Measurements from ENCODE around the gene CNPY4. TPM values are rescaled to one million over a fixed set of nuclear protein-coding genes. Genes with fewer than 3 reads are reported as not detected.
"Not testable (repeated sequence)": the region's sequence is repeated elsewhere in the genome, so short reads cannot be mapped to it uniquely, and the experiment has no call there.

The CNPY4 gene
- total RNA-seq, 1 donor from 2014 or later, result 21.1 TPM

GRCh38 chr7:100130608-100131453 lies 11.4 kb downstream of the CNPY4 start:
- no peak for ATAC-seq
- intact Hi-C loops (cut with DNase I), result loop anchor here (10.0 kb wide), 1 partner anchor 74 kb away; no protein-coding TSS in a partner anchor

GRCh38 chr7:100132126-100132525 lies 12.7 kb downstream of the CNPY4 start:
- no peak for DNase-seq (ENCODE audit: low spot score)
- intact Hi-C loops (cut with DNase I), result loop anchor here (10.0 kb wide), 1 partner anchor 73 kb away; no protein-coding TSS in a partner anchor
- ATAC-seq, result no peak

More at GRCh38 chr7:100130608-100131453, 11.4 kb downstream of the CNPY4 start:
- peak; percentile 90 for DNase-seq (ENCODE audit: low spot score)

GRCh38 chr7:100132697-100133151 lies 13.3 kb downstream of the CNPY4 start:
- DNase-seq (ENCODE audit: low spot score) (no peak), ATAC-seq (peak; percentile 80)
- intact Hi-C loops (cut with DNase I), result loop anchor here (10.0 kb wide), 1 partner anchor 72 kb away; no protein-coding TSS in a partner anchor

GRCh38 chr7:100137851-100138760 lies 18.7 kb downstream of the CNPY4 start:
- ATAC-seq, result no peak
- DNase-seq (ENCODE audit: low spot score), result no peak
- intact Hi-C loops (cut with DNase I), result loop anchor here (10.0 kb wide), 1 partner anchor 67 kb away; no protein-coding TSS in a partner anchor

GRCh38 chr7:100141555-100141949 lies 22.1 kb downstream of the CNPY4 start:
- no peak for ATAC-seq
- DNase-seq (ENCODE audit: low spot score), result no peak
- intact Hi-C loops (cut with DNase I), result no loop called here

- DNase-seq (ENCODE audit: low spot score) (no peak), ATAC-seq (no peak)
- intact Hi-C loops (cut with DNase I), result no loop called here
These were observed 23.0 kb downstream of the CNPY4 start for GRCh38 chr7:100142461-100142860.

GRCh38 chr7:100146350-100146749 lies 26.9 kb downstream of the CNPY4 start:
- intact Hi-C loops (cut with DNase I); ATAC-seq; DNase-seq (ENCODE audit: low spot score): not testable (repeated sequence)

GRCh38 chr7:100147278-100147677 lies 27.8 kb downstream of the CNPY4 start:
- intact Hi-C loops (cut with DNase I), result no loop called here
- ATAC-seq, result no peak
- DNase-seq (ENCODE audit: low spot score), result no peak

GRCh38 chr7:100148225-100148558 lies 28.8 kb downstream of the CNPY4 start:
- no peak for DNase-seq (ENCODE audit: low spot score)
- ATAC-seq, result no peak
- intact Hi-C loops (cut with DNase I), result no loop called here

- intact Hi-C loops (cut with DNase I), result no loop called here
- DNase-seq (ENCODE audit: low spot score) (peak; percentile 99), ATAC-seq (peak; percentile 99)
These were observed 29.3 kb downstream of the CNPY4 start, which contains the start of gene LAMTOR4 for GRCh38 chr7:100148559-100149328. LAMTOR4 (plus strand) TSS chr7:100148918; CDS start chr7:100148973, 55 bp downstream.

- ATAC-seq (no peak), DNase-seq (ENCODE audit: low spot score) (no peak)
- intact Hi-C loops (cut with DNase I), result no loop called here
These were observed 33.0 kb downstream of the CNPY4 start for GRCh38 chr7:100152404-100152803.

- ATAC-seq (no peak), DNase-seq (ENCODE audit: low spot score) (no peak)
- intact Hi-C loops (cut with DNase I), result no loop called here
These were observed 33.7 kb downstream of the CNPY4 start for GRCh38 chr7:100152937-100153666.

- intact Hi-C loops (cut with DNase I), result no loop called here
- no peak for ATAC-seq
- no peak for DNase-seq (ENCODE audit: low spot score)
These were observed 34.5 kb downstream of the CNPY4 start for GRCh38 chr7:100153708-100154535.

GRCh38 chr7:100154651-100155491 lies 35.4 kb downstream of the CNPY4 start:
- no peak for ATAC-seq
- DNase-seq (ENCODE audit: low spot score), result no peak
- intact Hi-C loops (cut with DNase I), result no loop called here

GRCh38 chr7:100155553-100156317 lies 36.3 kb downstream of the CNPY4 start:
- DNase-seq (ENCODE audit: low spot score) (no peak), ATAC-seq (no peak)
- intact Hi-C loops (cut with DNase I), result no loop called here

Data from sciatic nerve (tissue), 2 donors.